ENCODE measurements around the gene CTH.

GRCh38 chr1:70431317-70431716 is 20.2 kb downstream of the CTH start:
- TF ChIP-seq CTCF (IDR thresholded peaks at IDR 0.05; ENCODE audit: borderline replicate concordance, extremely low read depth, low read length, poor library complexity, severe bottlenecking) (no peak), EZH2 (IDR thresholded peaks at IDR 0.05; ENCODE audit: borderline replicate concordance, low read depth, low read length, severe bottlenecking) (no peak)

All from DND-41 (cell line).